GM23248 (cell line): Measurements from ENCODE around the gene LRP1. TPM values are rescaled to one million over a fixed set of nuclear protein-coding genes. Genes with fewer than 3 reads are reported as not detected.

Experiments
- DNase-seq: peaks from one replicate; pipeline ENCODE4 v3.0.0-alpha.2; 2015
- H2AFZ ChIP-seq: fragments of 200-600 bp; sonication (generic); 2 replicates; pipeline ENCODE4 v1.6.1; 2016; ENCODE audit warnings: antibody characterized with exemption
- H3F3A ChIP-seq: fragments of 200-600 bp; sonication (generic); 2 replicates; pipeline ENCODE4 v1.6.1; 2016; ENCODE audit warnings: mild to moderate bottlenecking, antibody characterized with exemption, mixed run types; ENCODE audit not compliant: insufficient read depth
- H3K27ac ChIP-seq: fragments of 200-600 bp; sonication (generic); 2 replicates; pipeline ENCODE4 v1.5.1; 2016; ENCODE audit warnings: mild to moderate bottlenecking
- H3K27me3 ChIP-seq: fragments of 200-600 bp; sonication (generic); replicated peaks from 2 replicates; pipeline ENCODE4 v1.6.1; 2016; ENCODE audit warnings: mild to moderate bottlenecking; ENCODE audit not compliant: insufficient read depth
- H3K36me3 ChIP-seq: fragments of 200-600 bp; sonication (generic); 2 replicates; pipeline ENCODE4 v1.6.1; 2016; ENCODE audit warnings: low read depth, mild to moderate bottlenecking
- H3K4me1 ChIP-seq: fragments of 200-600 bp; sonication (generic); 2 replicates; pipeline ENCODE4 v1.6.1; 2016; ENCODE audit warnings: mild to moderate bottlenecking; ENCODE audit not compliant: insufficient read depth
- H3K4me2 ChIP-seq: fragments of 200-600 bp; sonication (generic); one replicate; pipeline ENCODE4 v1.6.1; 2016; ENCODE audit warnings: mild to moderate bottlenecking; ENCODE audit not compliant: unreplicated experiment
- H3K4me3 ChIP-seq: fragments of 200-600 bp; sonication (generic); 2 replicates; pipeline ENCODE4 v1.5.1; 2016; ENCODE audit warnings: mild to moderate bottlenecking
- H3K79me2 ChIP-seq: fragments of 200-600 bp; sonication (generic); 2 replicates; pipeline ENCODE4 v1.6.1; 2016; ENCODE audit warnings: mild to moderate bottlenecking; ENCODE audit not compliant: insufficient read depth
- H3K9ac ChIP-seq: fragments of 200-600 bp; sonication (generic); 2 replicates; pipeline ENCODE4 v1.6.1; 2016; ENCODE audit warnings: mild to moderate bottlenecking
- H3K9me2 ChIP-seq: fragments of 200-600 bp; sonication (generic); 2 replicates; pipeline ENCODE4 v1.6.1; 2016; ENCODE audit warnings: mixed run types, mild to moderate bottlenecking, moderate library complexity; ENCODE audit not compliant: insufficient read depth
- H3K9me3 ChIP-seq: fragments of 200-600 bp; sonication (generic); one replicate; pipeline ENCODE4 v1.6.1; 2017; ENCODE audit warnings: low read depth
- H4K20me1 ChIP-seq: fragments of 200-600 bp; sonication (generic); 2 replicates; pipeline ENCODE4 v1.6.0; 2016; ENCODE audit not compliant: insufficient read depth
- EZH2 ChIP-seq: fragments of 200-600 bp; sonication (generic); IDR thresholded peaks from 2 replicates; pipeline ENCODE4 v1.6.1; 2018; ENCODE audit warnings: antibody characterized with exemption, mild to moderate bottlenecking; ENCODE audit not compliant: insufficient read depth, poor library complexity, severe bottlenecking
- EZH2phosphoT487 ChIP-seq: fragments of 200-600 bp; sonication (generic); IDR thresholded peaks from 2 replicates; pipeline ENCODE4 v1.6.1; 2018; ENCODE audit warnings: antibody characterized with exemption, moderate library complexity, mild to moderate bottlenecking, low read depth; ENCODE audit not compliant: insufficient read depth
- WGBS, 2 experiments: methylation state at CpG; one replicate each; pipeline ENCODE4 v1.1.6; 2015 to 2017; ENCODE audit warnings: low lambda C conversion rate in 2 of 2, low coverage in 1 of 2; ENCODE audit errors: missing lambda C conversion rate in 2 of 2; 5-methylcytosine and 5-hydroxymethylcytosine counted together
- in situ Hi-C: fragments of 300-500 bp; cut with MboI; formaldehyde crosslinking; loops from 2 replicates; pipeline ENCODE4 v1.15.0; 2020
- polyA plus RNA-seq: library from polyadenylated mRNA; unstranded; fragments of >200 nt; fragmentation: Nextera tagmentation; extraction: Ambion mirVana; gene quantifications from 2 replicates; pipeline ENCODE4 v1.2.1, GENCODE V29; 2016
- total RNA-seq: library from RNA; depleted of rRNA; stranded (reverse); fragments of >200 nt; shearing (Covaris generic); gene quantifications from 2 replicates; pipeline ENCODE4 v1.2.3, GENCODE V29; 2014

The LRP1 gene
- total and polyA plus RNA-seq, 2 experiments from 2014 or later = 166 to 257 TPM

DNA sequence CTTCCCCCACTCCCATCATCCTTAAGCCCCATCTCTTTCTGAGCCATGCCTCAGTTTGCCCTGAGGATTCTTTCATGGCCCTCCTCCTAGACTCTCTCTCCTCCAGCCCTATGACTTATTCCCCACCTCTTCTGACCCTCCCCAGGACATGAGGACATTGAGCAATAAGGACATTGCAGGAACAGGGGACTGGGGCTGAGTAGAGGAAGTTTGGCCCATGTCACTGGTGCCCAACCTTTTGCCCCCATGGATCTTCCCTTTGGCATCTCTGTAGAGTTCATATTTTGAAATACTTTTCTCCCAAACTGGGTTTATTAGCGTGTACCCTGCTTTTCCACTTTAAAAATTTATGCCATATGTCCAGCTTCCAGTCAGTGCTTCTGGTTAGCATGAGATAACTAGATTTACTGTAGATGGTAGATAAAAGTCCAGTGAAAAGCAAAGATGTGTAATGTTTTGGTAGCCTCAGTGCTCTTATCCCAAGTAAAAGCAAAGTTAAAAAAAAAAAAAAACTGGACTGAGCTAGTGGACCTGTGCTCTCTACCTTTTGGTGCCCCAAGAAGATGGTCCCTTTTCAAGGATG lies 25.2 kb downstream of the LRP1 start:
- peak overlapping the region; percentile 12 for H3K4me2 ChIP-seq
- H3K9ac ChIP-seq = peak overlapping the region; percentile 81; the same call in 1 of the 2 replicates
- peak overlapping the region; percentile 98 for H3K27ac ChIP-seq
- H3K36me3 ChIP-seq = peaks cover 47% of the 10 kb centered on the region
- peaks cover 84% of the 10 kb centered on the region for H3F3A ChIP-seq
- TF ChIP-seq EZH2phosphoT487 = no peak
- no peak for TF ChIP-seq EZH2
- H3K4me1 ChIP-seq = peaks cover 52% of the 10 kb centered on the region
- DNase-seq = no peak
- no peaks in the 10 kb centered on the region for H3K9me2 ChIP-seq
- 59 to 66% methylated on average over 1 of the region's 1 CpG for WGBS, 2 experiments
- peaks cover 77% of the 10 kb centered on the region for H3K79me2 ChIP-seq
- no peaks in the 10 kb centered on the region for H3K27me3 ChIP-seq
- no peaks in the 10 kb centered on the region for H4K20me1 ChIP-seq
- no peak overlapping the region for H2AFZ ChIP-seq
- H3K9me3 ChIP-seq = no peaks in the 10 kb centered on the region
- no peak overlapping the region for H3K4me3 ChIP-seq
- in situ Hi-C loops = no loop called here

DNA sequence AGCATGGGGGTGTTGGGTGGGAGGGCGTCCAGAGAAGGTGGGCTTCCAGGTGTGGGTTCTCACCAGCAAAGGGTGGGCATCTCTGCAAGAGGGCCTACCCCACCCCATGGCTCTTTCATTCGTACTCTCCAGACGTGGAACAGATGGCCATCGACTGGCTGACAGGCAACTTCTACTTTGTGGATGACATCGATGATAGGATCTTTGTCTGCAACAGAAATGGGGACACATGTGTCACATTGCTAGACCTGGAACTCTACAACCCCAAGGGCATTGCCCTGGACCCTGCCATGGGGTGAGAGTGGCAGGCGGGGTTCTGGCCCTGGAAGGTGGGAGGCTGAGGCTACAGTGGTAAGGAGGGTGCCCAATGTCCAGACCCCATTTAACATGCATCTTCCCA lies 25.8 kb downstream of the LRP1 start:
- peaks cover 46% of the 10 kb centered on the region for H3K4me1 ChIP-seq

DNA sequence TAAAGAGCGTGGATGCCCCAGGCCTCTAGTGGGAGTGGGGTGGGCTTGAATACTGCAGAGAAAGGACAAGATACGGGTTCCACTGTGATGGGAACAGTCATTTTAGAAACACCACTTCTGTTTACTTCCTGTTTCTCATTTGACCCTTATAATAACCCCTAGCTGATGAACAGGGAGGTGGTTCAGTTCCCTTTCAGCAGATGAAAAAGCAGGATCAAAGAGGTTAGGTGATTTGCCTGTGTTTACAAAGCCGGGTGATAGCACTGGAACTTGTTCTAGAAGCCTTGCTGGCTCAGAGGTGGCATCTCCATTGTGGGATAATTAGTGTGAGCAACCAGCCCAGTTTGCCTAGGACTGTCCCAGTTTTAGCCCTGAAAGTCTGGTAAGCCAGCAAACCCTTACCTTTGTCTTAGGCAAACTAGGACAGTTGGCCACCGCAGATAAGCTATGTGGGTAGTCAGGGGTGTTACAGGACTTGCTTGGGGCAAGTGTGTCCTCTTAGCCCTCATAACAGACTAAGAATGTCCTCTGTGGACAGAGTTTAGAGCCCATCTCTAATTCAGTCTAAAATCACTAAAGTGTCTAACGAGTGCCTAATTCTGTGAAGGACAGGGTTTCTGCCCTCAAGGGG lies 26.6 kb downstream of the LRP1 start:
- peaks cover 38% of the 10 kb centered on the region for H3K4me1 ChIP-seq
- H3K4me3 ChIP-seq = no peak overlapping the region
- no peaks in the 10 kb centered on the region for H4K20me1 ChIP-seq
- no peak for TF ChIP-seq EZH2phosphoT487
- TF ChIP-seq EZH2 = no peak
- peaks cover 89% of the 10 kb centered on the region for H3K79me2 ChIP-seq
- no peaks in the 10 kb centered on the region for H3K9me3 ChIP-seq
- in situ Hi-C loops = no loop called here
- H2AFZ ChIP-seq = no peak overlapping the region
- H3K9me2 ChIP-seq = no peaks in the 10 kb centered on the region
- H3K27ac ChIP-seq = peak overlapping the region; percentile 10; the same call in 1 of the 2 replicates
- H3K36me3 ChIP-seq = peaks cover 56% of the 10 kb centered on the region
- H3K27me3 ChIP-seq = no peaks in the 10 kb centered on the region
- peaks cover 82% of the 10 kb centered on the region for H3F3A ChIP-seq
- DNase-seq = no peak
- WGBS, 2 experiments = 87 to 90% methylated on average over 5 of the region's 5 CpGs
- no peak overlapping the region for H3K4me2 ChIP-seq
- 0 out of 2 replicates have a peak overlapping the region, but pooled peaks have one; percentile 17 for H3K9ac ChIP-seq

More for the DNA sequence above, 25.8 kb downstream of the LRP1 start:
- no peaks in the 10 kb centered on the region for H3K9me2 ChIP-seq
- peaks cover 53% of the 10 kb centered on the region for H3K36me3 ChIP-seq
- H3K4me3 ChIP-seq = no peak overlapping the region
- in situ Hi-C loops = no loop called here
- H3K9ac ChIP-seq = no peak overlapping the region
- H2AFZ ChIP-seq = no peak overlapping the region
- 72 to 79% methylated on average over 6 of the region's 6 CpGs for WGBS, 2 experiments
- H3K79me2 ChIP-seq = peaks cover 80% of the 10 kb centered on the region
- peaks cover 85% of the 10 kb centered on the region for H3F3A ChIP-seq
- TF ChIP-seq EZH2phosphoT487 = no peak
- no peak for TF ChIP-seq EZH2
- H3K27ac ChIP-seq = peak overlapping the region; percentile 98; the same call in 1 of the 2 replicates
- H3K9me3 ChIP-seq = no peaks in the 10 kb centered on the region
- no peak for DNase-seq
- no peaks in the 10 kb centered on the region for H3K27me3 ChIP-seq
- no peaks in the 10 kb centered on the region for H4K20me1 ChIP-seq
- no peak overlapping the region for H3K4me2 ChIP-seq

DNA sequence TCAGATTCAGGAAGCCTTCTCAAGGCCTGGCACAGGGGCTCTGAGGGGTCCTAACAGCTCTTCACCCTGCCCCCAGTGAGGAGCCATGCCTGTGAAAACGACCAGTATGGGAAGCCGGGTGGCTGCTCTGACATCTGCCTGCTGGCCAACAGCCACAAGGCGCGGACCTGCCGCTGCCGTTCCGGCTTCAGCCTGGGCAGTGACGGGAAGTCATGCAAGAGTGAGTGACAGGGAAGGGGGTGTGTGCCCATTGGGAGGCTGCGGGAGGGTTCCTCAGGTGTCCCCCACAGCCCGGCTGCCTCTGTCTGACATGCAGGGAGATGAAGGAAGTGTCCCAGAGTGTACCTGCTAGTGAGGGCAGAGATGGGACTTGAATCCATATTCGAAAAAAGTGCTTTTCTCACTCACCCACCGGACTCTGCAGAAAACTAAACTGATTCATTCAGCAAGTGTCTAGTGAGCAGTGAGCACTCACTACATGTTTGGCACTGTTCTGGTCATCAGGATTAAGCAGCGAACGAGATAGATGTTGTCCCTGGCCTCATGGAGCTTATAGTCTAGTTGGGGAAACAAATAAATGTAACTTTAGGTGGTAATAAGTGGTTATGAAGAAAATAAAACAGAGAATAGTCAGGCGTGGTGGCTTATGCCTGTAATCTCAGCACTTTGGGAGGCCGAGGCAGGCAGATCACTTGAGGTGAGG lies 28.6 kb downstream of the LRP1 start:
- H3K79me2 ChIP-seq = peaks cover 92% of the 10 kb centered on the region

More for the DNA sequence above, 28.6 kb downstream of the LRP1 start:
- Histone ChIP-seq H3K9me3 (no peaks in the 10 kb centered on the region), H3F3A (peaks cover 77% of the 10 kb centered on the region), H4K20me1 (no peaks in the 10 kb centered on the region), H2AFZ (no peak overlapping the region), H3K4me1 (peaks cover 21% of the 10 kb centered on the region), H3K4me3 (no peak overlapping the region), H3K36me3 (peaks cover 65% of the 10 kb centered on the region), H3K27ac (0 out of 2 replicates have a peak overlapping the region, but pooled peaks have one; percentile 3), H3K27me3 (no peaks in the 10 kb centered on the region), H3K4me2 (no peak overlapping the region), H3K9ac (no peak overlapping the region), H3K9me2 (no peaks in the 10 kb centered on the region)
- WGBS, 2 experiments = 66 to 72% methylated on average over 16 of the region's 16 CpGs
- TF ChIP-seq EZH2phosphoT487 = no peak
- in situ Hi-C loops = no loop called here
- no peak for DNase-seq
